Stimulated activated CD4-positive, alpha-beta T cell treated with anti-CD3 and anti-CD28 coated beads, TNF-alpha, amount 100 ng/mL, for 48 hours (primary cell): Measurements from ENCODE around the gene PLEKHH3.
"Not testable (repeated sequence)": the region's sequence is repeated elsewhere in the genome, so short reads cannot be mapped to it uniquely, and the experiment has no call there.

Source experiments
- DNase-seq, 3 donors: peaks; one replicate each; pipeline ENCODE4 v3.0.0-alpha.2; 2020; ENCODE audit warnings: low read depth in 3 of 3

PLEKHH3 gene

DNA sequence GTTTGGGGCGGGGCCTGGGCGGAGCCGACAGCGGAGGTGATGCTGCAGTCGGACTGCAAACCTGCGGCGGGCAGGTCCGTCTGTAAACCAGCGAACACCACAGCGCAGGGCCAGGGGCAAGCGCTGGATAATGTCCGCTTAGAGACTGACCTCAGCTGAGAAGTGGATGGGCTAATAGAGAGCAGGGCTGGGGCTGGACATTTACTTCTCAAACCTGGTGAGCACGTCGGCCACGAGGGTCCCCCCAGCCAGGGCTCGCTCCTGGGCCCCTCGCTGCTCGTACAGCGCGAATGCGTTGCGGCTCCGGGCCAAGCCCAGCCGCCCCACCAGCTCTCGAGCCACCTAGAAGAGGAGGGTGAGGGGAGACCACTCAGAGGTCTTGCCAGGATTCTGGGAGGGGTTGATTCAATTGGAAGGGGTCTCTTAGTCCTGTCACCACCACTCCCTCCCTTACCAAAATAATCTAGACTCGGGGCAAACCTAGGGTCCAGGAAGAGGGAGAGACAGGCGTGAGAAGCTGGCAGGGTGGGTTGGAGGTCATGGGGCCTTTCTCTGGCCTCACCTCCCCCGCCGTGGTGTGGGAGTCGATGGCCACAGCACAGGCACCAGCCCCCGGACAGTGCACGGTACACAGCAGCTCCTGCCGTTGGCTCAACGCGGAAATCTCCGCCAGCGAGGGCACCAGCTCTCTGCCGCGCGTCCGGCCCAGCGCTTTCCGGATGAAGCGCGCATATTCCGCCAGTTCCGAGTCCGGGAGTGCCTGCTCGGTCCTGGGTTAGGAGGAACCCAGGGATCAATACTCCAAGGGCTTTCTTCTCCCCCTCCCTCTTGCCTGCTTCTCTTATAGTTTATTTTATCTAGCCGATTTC is 5.8 kb downstream of the PLEKHH3 start:
- DNase-seq, result no peak

DNA sequence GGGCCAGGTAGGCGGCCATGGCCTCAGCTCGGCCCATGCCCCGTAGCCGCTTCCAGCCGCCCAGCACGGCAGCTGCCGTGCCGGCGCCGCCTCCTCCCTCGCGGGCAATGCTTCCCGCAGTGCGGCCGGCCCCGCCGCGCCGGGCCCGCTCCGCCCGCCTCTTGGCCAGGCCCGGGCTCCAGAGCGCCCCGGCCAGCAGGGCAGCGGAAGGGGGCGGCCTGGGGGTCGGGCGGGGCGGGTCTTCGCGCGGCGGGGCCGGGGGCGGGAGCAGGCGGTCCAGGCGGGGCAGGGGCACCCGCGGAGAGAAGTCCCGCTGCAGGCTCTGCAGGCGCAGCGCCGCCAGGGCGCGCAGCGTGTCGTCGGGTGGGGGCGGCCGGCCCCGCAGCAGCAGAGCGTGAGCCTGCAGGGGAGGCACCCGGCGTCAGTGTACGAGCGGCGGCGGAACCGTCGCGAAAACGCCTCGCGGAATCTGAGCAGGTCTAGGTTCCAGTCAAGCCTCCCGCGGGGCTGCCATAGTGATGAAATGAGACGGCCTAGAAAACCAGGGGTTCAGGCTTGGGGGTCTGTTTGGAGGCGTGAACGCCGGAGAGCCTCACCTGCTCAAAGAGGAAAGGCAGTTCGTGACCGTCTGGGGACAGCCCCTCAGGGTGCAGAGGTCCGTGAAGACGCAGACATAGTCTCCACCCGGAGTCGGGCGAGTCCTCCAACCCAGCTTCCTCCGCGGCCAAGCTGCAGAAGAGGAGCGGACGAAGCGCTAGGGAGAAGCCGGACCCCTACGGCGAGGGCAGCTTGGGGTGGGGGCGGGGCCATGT is 6.6 kb downstream of the PLEKHH3 start:
- no peak for DNase-seq

- DNase-seq, result no peak
Observed at GRCh38 chr17:42669705-42669976, 7.2 kb downstream of the PLEKHH3 start.

GRCh38 chr17:42667088-42667951 is 9.5 kb downstream of the PLEKHH3 start:
- DNase-seq, result no peak

DNA sequence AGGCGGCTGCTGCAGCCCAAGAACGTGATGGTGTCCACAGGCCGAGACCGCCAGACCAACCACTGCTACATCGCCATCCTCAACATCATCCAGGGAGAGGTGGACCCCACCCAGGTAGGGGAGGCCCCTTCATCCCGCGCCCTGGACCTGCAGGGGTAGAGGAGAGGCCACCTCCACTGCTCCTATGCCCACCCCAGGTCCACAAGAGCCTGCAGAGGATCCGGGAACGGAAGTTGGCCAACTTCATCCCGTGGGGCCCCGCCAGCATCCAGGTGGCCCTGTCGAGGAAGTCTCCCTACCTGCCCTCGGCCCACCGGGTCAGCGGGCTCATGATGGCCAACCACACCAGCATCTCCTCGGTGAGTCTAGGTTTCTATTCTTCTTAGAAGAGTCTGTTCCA is 10.7 kb downstream of the PLEKHH3 start:
- DNase-seq, result not testable (repeated sequence)

- no peak for DNase-seq
Observed at GRCh38 chr17:42665581-42666001, 11.2 kb downstream of the PLEKHH3 start.

- no peak for DNase-seq
Observed at GRCh38 chr17:42660692-42661345, 16.0 kb downstream of the PLEKHH3 start.

DNA sequence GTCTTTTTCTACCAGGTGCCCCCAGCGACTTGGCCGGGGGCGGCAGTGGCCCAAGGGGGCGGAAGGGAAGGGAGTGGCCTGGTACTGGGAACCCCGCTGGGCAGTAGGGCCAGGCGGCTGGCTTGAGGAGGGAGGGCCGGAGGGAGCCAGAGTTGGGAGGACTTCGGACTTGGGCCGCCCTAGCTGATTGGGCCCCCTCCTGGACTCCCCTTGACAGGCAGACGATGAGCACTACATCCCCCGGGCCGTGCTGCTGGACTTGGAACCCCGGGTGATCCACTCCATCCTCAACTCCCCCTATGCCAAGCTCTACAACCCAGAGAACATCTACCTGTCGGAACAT is 16.9 kb downstream of the PLEKHH3 start:
- DNase-seq, result not testable (repeated sequence)

- peak; percentile 56 to 63 (median 59) for DNase-seq
Observed at GRCh38 chr17:42659079-42659931, 17.5 kb downstream of the PLEKHH3 start, which contains the start of gene TUBG2. Gene TUBG2, plus strand, starts transcription at chr17:42659284. Its CDS starts 220 bp downstream, at chr17:42659504.

- DNase-seq, result no peak
Observed at GRCh38 chr17:42657824-42658588, 18.8 kb downstream of the PLEKHH3 start.

GRCh38 chr17:42655528-42655927 is 21.3 kb downstream of the PLEKHH3 start:
- DNase-seq, result no peak

GRCh38 chr17:42653179-42654124 is 23.3 kb downstream of the PLEKHH3 start:
- no peak for DNase-seq

GRCh38 chr17:42651392-42651791 is 25.4 kb downstream of the PLEKHH3 start:
- no peak for DNase-seq

- no peak for DNase-seq
Observed at GRCh38 chr17:42647778-42648177, 29.0 kb downstream of the PLEKHH3 start.

GRCh38 chr17:42642336-42642735 is 34.5 kb downstream of the PLEKHH3 start:
- no peak for DNase-seq

- DNase-seq, result no peak
Observed at GRCh38 chr17:42640121-42640520, 36.7 kb downstream of the PLEKHH3 start.

DNA sequence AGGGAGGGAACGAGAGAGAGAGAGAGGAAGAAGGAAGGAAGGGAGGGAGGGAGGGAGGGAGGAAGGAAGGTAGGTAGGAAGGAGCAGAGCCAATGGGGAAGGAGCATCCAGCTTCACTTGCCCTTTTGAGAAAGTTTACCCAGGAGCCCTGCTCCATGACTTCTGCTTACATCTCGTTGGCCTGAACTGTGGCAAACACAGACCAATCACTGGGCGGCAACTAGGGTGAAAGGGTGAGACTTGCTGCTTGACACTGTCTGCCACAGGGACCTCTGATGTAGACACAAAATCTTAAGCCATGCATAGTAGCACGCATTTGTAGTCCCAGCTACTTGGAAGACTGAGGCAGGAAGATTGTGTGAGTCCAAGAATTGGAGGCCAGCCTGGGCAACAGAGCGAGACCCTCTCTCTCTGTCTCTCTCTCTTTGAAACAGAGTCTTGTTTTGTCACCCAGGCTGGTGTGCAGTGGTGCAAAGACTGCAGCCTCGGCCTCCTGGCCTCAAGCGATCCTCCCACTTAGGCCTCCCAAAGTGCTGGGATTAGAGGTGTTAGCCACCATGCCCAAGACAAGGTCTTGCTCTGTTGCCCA is 37.2 kb downstream of the PLEKHH3 start:
- no peak for DNase-seq

- no peak for DNase-seq
Observed at GRCh38 chr17:42632949-42633444, 43.8 kb downstream of the PLEKHH3 start.
